KMS-11 (cell line): ENCODE results near the gene ANKRD31.

ENCODE experiments used
- H2AFZ ChIP-seq: fragments of 200-600 bp; sonication (generic); 2 replicates; pipeline ENCODE4 v1.6.1; 2016; ENCODE audit warnings: antibody characterized with exemption, mixed run types, low read depth
- H3K27ac ChIP-seq: fragments of 200-600 bp; sonication (generic); 2 replicates; pipeline ENCODE4 v1.6.1; 2016; ENCODE audit warnings: mild to moderate bottlenecking, mixed run types
- H3K27me3 ChIP-seq: fragments of 200-600 bp; sonication (generic); 2 replicates; pipeline ENCODE4 v1.6.1; 2017; ENCODE audit warnings: mild to moderate bottlenecking, low read depth, mixed run types, moderate library complexity; ENCODE audit not compliant: insufficient read depth
- H3K36me3 ChIP-seq: fragments of 200-600 bp; sonication (generic); 2 replicates; pipeline ENCODE4 v1.6.1; 2017; ENCODE audit warnings: mild to moderate bottlenecking, mixed run types; ENCODE audit not compliant: insufficient read depth
- H3K4me1 ChIP-seq: fragments of 200-600 bp; sonication (generic); 2 replicates; pipeline ENCODE4 v1.6.1; 2016; ENCODE audit warnings: mild to moderate bottlenecking, low read depth, mixed run types; ENCODE audit not compliant: poor library complexity, severe bottlenecking
- H3K4me2 ChIP-seq: fragments of 200-600 bp; sonication (generic); 2 replicates; pipeline ENCODE4 v1.7.0; 2016; ENCODE audit warnings: mild to moderate bottlenecking, mixed run types
- H3K4me3 ChIP-seq: fragments of 200-600 bp; sonication (generic); IDR thresholded peaks from 2 replicates; pipeline ENCODE4 v1.6.1; 2017; ENCODE audit warnings: low read depth, low read length, mixed read lengths; ENCODE audit not compliant: insufficient read depth
- H3K79me2 ChIP-seq: fragments of 200-600 bp; sonication (generic); 2 replicates; pipeline ENCODE4 v1.6.1; 2016; ENCODE audit warnings: low read depth, mixed run types; ENCODE audit not compliant: insufficient read depth
- H3K9ac ChIP-seq: fragments of 200-600 bp; sonication (generic); 2 replicates; pipeline ENCODE4 v1.6.1; 2016; ENCODE audit warnings: mild to moderate bottlenecking, mixed run types
- H4K20me1 ChIP-seq: fragments of 200-600 bp; sonication (generic); 2 replicates; pipeline ENCODE4 v1.6.1; 2016; ENCODE audit warnings: mild to moderate bottlenecking, mixed run types; ENCODE audit not compliant: insufficient read depth
- CTCF ChIP-seq: fragments of 200-600 bp; sonication (generic); conservative IDR thresholded peaks from 2 replicates; pipeline ENCODE4 v1.6.1; 2017; ENCODE audit warnings: low read depth, mild to moderate bottlenecking, antibody characterized with exemption, low read length, moderate library complexity, mixed read lengths

The ANKRD31 gene

GRCh38 chr5:75236322-75237316 is at the start of gene ANKRD31:
TSS of gene ANKRD31 (minus strand) at chr5:75236878. CDS start at chr5:75236686, 192 bp downstream.
- peak within 1 kb of the TSS; percentile 97 for H3K9ac ChIP-seq
- peak within 1 kb of the TSS; percentile 87 for H3K27ac ChIP-seq

GRCh38 chr5:75286211-75286773 is 49.6 kb upstream of the ANKRD31 start:
- TF ChIP-seq CTCF, result no peak
- no peaks in the 10 kb centered on the region for H3K4me1 ChIP-seq
- no peaks in the 10 kb centered on the region for H4K20me1 ChIP-seq
- H3K4me3 ChIP-seq, result no peak overlapping the region
- H3K27me3 ChIP-seq, result no peaks in the 10 kb centered on the region
- no peaks in the 10 kb centered on the region for H3K79me2 ChIP-seq
- no peak overlapping the region for H3K4me2 ChIP-seq
- no peak overlapping the region for H2AFZ ChIP-seq
- H3K27ac ChIP-seq, result no peak overlapping the region
- H3K9ac ChIP-seq, result no peak overlapping the region
- H3K36me3 ChIP-seq, result no peaks in the 10 kb centered on the region

More at GRCh38 chr5:75236322-75237316, at the start of gene ANKRD31:
- Histone ChIP-seq H3K4me2 (peak within 1 kb of the TSS; percentile 97), H3K27me3 (no peaks in the 10 kb centered on the region), H3K4me1 (peaks cover 18% of the 10 kb centered on the region), H3K36me3 (no peaks in the 10 kb centered on the region), H4K20me1 (no peaks in the 10 kb centered on the region), H3K79me2 (no peaks in the 10 kb centered on the region), H3K4me3 (peak within 1 kb of the TSS; percentile 47), H2AFZ (peak within 1 kb of the TSS; percentile 97)
- TF ChIP-seq CTCF, result peak; percentile 69

GRCh38 chr5:75282581-75282980 is 45.9 kb upstream of the ANKRD31 start:
- Histone ChIP-seq H3K27me3 (no peaks in the 10 kb centered on the region), H3K9ac (no peak overlapping the region), H3K36me3 (no peaks in the 10 kb centered on the region), H3K27ac (no peak overlapping the region), H3K79me2 (no peaks in the 10 kb centered on the region), H3K4me2 (no peak overlapping the region), H3K4me3 (no peak overlapping the region), H3K4me1 (no peaks in the 10 kb centered on the region), H4K20me1 (no peaks in the 10 kb centered on the region), H2AFZ (no peak overlapping the region)
- TF ChIP-seq CTCF, result no peak

- no peaks in the 10 kb centered on the region for H3K36me3 ChIP-seq
- H3K4me3 ChIP-seq, result no peak overlapping the region
- no peak overlapping the region for H3K27ac ChIP-seq
- H3K79me2 ChIP-seq, result no peaks in the 10 kb centered on the region
- no peaks in the 10 kb centered on the region for H3K27me3 ChIP-seq
- TF ChIP-seq CTCF, result no peak
- H3K4me2 ChIP-seq, result no peak overlapping the region
- no peak overlapping the region for H3K9ac ChIP-seq
- H4K20me1 ChIP-seq, result no peaks in the 10 kb centered on the region
- no peak overlapping the region for H2AFZ ChIP-seq
- H3K4me1 ChIP-seq, result no peaks in the 10 kb centered on the region
These were observed 45.2 kb upstream of the ANKRD31 start for GRCh38 chr5:75281716-75282465.
